Epidermal melanocyte (primary cell): ENCODE results near the gene TSTD2.
"Not testable (repeated sequence)": the region's sequence is repeated elsewhere in the genome, so short reads cannot be mapped to it uniquely, and the experiment has no call there.

Experiments
- DNase-seq: peaks from one replicate; pipeline ENCODE4 v3.0.0; 2011; ENCODE audit warnings: low spot score; ENCODE audit not compliant: insufficient read length

TSTD2 gene

GRCh38 chr9:97632248-97632984, 752 bp downstream of the TSTD2 start:
- no peak for DNase-seq

- DNase-seq: no peak
These were observed 2.6 kb downstream of the TSTD2 start for GRCh38 chr9:97630591-97630990.

DNA sequence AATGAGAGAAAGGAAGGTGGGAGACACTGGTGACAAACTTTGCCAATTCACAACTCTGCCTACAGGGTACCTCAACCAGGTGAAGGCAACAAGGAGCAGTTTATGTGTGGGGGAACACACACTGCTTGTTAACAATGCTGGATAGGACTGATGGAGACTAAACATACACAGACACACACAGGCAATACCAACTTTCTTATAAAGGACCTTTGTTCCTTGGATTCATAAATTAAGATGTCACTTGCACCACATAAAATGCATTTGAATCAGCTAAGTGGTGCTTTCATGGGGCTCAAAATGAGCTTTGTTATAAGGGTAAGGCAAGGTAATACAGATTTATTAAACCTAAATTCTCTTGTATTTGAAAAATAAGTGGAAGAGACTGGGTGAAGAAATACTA, 4.0 kb downstream of the TSTD2 start:
- DNase-seq: peak; percentile 55

GRCh38 chr9:97628668-97629067, 4.5 kb downstream of the TSTD2 start:
- DNase-seq: no peak

DNA sequence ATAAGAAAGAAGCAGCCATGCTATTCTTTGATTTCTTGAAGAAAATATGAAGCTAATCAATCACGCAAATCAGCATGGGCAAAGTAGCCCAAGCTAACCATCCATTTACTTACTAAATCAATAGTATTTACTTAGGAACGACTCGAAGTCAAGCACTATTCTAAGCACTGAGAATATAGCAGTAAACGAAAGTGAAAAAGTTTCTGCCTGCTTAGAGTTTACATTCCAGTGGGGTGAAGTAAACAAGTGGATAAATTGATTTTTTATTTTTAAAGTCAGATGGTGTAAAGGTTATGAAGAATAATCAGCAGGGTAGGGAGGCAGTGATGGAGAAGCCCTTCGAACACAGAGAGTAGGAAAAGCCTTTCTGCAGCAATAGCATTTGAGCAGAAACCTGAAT, 5.5 kb downstream of the TSTD2 start:
- DNase-seq: no peak

DNA sequence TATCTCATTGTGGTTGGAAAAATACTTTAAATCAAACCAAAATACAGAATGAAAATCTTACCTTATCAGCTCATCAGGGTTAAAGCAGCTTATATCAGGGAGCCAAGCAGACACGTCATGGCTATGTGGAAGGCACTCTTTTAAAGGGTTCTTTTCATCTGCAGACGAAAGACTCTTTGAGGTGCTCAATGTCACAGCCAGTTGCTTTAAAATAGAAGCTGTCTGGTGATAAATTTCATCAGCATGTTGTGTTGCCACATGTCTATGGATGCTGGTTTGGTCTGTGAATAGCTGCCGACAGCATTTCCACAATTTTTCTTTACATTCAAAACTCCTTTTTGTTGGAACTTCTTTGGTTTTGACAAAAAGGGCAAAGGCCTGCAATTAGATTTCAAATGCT, 7.5 kb downstream of the TSTD2 start:
- no peak for DNase-seq

DNA sequence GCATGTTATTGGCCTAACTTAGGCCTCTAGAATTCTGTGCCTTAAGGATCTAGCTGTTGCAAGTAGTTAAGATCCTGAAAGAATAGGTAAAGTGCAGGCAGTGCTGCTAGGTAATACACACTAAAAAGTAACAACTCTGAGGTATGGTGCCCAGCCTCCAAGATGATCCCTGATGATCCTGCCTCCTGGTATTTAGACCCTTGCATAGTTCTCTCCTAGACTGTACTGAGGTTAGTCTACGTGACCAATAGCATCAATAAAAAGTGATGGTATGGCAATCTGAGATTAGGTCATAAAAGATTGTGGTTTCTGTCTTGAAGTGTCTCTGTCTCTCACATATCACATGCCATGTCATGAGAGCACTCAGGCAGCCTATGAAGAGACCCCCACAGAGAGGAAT, 9.2 kb downstream of the TSTD2 start:
- no peak for DNase-seq

DNA sequence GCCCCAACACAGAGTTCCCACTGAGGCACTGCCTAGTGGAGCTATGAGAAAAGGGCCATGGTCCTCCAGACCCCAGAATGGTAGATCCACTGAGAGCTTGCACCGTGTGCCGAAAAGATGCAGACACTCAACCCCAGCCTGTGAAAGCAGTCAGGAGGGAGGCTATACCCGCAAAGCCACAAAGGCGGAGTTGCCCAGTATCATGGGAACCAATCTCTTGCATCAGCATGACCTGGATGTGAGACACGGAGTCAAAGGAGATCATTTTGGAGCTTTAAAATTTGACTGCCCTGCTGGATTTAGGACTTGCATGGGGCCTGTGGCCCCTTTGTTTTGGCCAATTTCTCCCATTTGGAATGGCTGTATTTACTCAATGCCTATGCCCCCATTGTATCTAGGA, 10.7 kb downstream of the TSTD2 start:
- DNase-seq: not testable (repeated sequence)

DNA sequence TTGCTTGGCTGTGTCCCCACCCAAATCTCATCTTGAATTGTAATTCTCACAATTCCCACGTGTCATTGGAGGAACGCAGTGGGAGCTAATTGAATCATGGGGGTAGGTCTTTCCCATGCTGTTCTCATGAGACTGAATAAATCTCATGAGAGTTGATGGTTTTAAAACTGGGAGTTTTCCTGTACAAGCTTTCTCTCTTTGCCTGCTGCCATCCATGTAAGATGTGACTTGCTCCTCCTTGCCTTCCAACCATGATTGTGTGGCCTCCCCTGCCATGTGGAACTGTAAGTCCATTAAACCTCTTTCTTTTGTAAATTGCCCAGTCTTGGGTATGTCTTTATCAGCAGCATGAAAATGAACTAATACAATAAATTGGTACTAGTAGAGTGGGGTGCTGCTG, 13.1 kb downstream of the TSTD2 start:
- DNase-seq: not testable (repeated sequence)

- DNase-seq: no peak
These were observed 15.2 kb downstream of the TSTD2 start for GRCh38 chr9:97617939-97618416.

DNA sequence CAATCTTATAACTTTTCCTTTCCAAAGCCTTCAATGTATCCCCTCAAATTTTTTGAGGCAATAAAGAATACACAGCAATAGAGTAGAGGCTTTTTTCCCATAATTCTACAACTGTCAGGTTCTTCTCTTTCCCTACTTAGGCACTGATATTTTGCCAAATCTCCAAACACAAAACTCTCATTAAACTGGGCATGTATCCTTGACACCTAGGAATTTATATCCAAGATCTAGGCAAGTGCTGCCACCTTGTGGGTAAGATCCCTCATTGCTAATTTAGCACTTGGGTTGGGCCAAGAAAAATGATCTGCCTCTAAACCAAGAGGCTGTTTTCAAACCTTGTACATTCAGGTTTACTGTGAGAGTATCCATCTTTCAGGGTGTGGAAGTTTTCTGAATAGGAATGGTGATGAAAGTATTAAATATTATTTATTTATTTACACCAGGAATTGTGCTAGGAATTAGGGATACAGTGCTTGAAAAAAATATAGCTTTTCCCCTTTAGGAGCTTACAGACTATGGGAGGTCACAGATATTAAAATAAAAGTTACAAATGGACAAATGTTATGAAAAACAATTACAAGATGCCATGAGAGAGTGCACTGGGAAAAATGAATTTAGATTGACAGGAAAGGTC, 17.6 kb downstream of the TSTD2 start:
- DNase-seq: peak; percentile 82

DNA sequence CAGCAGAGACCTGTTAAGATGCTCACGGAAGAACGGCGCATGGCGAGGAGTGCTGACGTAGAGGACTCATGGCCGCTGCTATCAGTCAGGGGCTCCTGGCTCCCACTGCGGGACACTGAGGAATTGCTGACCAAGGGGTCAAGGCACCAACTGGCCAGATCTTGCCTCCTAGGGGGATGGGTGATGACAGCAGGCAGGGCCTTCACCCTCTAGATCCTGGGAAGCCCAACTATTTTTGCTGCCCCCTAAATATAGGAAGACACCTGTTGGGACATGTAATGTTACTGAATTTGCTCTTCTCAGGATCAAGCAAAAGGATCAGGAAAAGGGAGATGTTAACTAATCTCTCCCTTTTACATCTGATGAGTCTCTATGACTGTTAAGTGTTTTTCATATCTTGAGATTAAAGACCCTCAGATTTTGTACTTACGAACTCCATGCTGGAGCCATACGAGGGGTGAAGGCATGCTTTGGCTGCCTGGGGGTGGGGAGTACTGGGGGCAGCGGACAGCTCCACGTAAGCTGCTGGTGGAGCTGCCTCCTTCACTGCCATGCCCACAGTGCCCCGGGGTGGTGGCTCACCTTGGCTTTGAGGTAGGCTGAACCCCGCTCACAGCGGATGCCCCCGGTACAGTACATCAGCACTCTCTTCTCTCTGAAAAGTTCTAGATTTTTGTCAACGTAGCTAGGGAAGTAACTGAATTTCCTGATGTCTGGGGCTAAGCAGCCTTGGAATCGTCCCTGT, 28.1 kb downstream of the TSTD2 start:
- DNase-seq: no peak

DNA sequence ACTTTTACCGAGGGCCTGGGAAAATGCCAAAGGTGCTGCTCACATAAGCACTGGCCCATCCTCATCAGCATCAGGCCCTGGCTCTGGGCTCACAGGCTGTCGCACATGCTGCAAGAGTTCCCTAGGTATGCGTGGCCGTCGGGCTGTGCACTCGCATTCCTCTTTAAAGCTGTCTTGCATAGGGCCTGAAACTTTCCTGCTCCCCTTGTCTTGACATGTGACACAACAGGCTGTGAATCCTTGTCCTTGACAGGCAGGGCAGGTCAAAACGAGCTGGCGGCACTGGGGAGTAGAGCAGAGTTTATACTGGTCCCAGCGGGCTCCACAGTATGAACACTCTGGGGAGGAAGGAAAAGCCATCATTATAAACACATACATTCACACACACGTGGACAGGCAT, 30.7 kb downstream of the TSTD2 start:
- DNase-seq: no peak

DNA sequence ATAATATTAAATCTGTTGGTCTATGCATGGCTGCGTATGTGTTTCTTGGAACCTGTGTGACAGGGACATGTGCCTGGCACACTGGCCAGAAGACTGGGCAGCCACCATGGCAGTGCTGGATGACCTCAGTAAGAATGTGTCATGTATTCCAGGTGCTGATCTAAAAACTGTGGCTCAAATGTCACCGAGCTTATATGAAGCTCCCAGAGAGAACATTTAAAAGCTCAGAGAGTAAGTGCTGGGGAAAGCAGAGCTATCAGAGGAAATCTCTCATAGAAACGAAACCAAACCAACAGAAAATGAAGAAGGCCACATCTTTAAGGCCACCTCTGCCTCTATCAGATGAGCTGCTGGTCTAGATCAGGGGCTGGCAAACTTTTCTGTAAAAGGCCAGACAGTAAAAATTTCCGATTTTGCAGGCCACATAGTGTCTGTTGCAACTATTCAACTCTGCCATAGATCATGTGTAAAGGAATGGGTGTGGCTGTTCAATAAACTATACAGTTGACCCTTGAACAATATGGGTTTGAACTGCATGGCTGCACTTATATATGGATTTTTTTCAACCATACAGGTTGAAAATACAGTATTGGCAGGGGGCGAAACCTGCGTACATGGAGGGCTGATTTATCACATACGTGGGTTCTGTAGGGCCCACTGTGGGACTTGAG, 31.8 kb downstream of the TSTD2 start:
- no peak for DNase-seq

DNA sequence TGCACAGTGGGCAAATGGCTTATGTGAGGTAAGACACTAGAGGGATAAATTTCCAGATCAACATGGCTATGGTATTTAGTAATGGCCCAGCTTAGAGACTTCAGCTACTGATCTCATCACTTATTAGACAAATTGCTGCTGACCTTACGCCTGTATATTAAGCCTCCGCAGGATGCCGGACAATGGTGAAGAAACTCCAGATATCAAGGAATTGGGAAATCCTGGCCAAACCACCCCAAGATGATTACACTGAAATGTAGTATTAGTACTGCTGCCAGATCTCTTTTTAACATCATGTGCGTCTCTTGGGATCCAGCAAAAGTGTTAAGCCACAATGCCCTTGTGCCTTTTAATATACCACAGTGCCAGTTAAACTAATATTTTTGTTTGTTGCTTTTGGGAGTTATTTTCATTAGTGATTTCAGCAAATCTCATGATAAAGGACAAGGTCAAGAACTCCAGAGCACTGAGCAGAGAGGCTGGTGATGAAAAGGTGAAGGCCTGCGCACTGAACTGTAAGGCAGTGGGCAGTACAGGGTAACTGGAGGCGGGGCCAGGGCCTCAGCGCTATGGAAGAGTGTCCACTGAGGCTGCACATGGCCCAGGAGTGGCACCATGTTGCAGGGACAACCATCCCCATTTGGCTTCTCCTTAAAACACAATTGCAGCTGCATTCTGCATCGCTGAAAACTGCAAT, 32.5 kb downstream of the TSTD2 start:
- DNase-seq: no peak

DNA sequence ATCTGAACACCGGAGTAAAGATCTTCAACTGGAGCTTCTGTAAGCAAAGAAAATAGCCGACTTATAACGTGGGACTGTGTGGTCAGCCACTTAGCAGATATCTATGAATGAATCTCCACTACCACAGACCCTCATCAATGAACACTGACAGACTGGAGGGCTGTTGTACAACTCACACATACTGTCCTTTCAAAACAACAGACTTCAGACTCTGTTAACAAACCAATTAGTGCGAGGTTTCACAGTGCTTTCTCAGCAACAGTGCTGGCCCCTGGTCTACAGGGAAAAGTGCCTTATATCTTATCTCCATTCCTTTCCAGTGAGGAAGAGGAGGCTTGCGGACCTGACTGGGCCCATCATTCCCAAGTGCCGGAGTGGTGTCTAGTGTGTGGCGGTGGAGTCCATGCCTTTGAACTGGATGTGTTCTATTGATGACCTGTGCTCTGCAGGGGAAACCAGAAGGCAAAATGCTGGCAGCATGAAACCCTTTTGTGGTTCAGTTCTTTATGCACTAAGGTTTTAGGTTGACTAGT, 33.8 kb downstream of the TSTD2 start:
- no peak for DNase-seq

DNA sequence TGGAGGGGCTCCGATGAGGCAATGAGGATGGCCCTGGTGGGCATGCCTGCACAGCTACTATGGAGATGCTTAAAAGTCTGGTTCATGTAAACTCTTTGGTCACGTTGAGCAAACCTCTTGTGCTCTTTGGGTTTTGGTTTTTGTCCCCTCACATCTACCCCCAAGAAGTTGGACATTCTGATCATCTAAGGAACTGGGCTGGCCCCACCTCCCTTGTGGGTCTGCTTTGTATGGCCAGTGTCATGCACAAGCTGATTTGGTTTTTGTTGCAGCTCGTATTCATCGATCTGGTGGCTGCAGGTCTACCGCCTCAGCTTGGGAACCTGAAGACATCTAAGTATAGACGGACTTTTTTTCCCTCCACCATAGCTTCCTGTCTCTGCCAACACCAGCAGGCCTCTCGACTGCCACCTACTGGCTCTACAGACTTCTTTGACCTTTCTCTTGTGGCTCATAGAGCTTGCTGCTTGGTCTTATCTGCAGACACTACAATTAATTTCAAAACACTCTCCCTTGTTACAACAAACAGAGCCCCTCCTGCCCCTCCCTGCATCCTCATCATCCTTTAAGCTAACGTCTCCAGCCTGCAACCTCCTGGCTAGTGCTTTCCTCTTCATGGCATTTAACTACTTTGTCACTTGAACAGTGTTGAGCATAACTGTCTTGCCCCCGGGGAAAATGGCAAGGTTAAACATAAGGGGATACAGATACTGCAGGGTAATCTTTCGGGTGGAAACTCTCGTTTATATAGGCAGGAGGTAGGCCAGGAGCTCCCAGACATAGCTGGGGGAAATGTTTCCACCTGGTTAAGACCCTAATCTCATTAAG, 34.5 kb downstream of the TSTD2 start:
- peak; percentile 75 for DNase-seq

- DNase-seq: no peak
These were observed 36.3 kb downstream of the TSTD2 start for GRCh38 chr9:97596906-97597305.

GRCh38 chr9:97594381-97594921, 38.7 kb downstream of the TSTD2 start:
- DNase-seq: no peak

DNA sequence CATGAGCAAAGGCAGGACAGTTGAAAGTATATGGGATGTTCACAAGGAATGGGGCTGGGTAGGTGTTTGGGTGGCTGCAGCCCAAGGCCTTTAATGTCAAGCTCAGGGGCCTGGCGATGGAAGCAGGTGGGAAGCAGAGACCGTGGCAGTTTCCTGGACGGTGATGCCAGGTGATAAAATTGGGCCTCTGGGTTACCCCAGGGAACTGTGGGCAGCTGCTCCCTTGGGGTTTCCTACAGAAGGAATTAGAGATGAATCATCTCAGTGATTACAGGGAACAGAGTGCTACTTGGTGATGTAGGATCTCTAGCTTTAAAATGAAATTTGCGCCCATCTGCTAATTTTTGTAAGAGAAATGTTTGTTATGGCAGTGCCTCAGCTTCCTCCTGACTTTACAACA, 39.2 kb downstream of the TSTD2 start:
- DNase-seq: no peak
